ENCODE data around the gene RSU1.
"Not testable (repeated sequence)": the region's sequence is repeated elsewhere in the genome, so short reads cannot be mapped to it uniquely, and the experiment has no call there.

Gene RSU1

DNA sequence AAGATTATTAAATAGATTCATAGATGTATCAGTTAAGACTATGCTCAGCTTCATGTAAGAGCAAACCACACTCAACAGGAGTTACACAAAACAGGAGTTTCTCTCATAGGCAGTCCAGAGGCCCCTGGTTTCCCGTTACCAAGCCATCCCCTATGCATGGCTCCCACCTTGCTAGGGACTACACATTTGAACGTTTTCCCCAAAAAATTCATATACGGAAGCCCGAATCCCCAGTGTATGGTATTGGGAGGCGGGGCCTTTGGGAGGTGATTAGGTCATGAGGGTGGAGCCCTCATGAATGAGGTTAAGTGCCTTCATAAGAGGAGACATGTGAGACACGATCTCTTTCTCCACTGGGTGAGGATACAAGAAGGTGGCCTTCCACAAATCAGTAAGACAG lies 29.1 kb downstream of the RSU1 start:
- no peak for DNase-seq

DNA sequence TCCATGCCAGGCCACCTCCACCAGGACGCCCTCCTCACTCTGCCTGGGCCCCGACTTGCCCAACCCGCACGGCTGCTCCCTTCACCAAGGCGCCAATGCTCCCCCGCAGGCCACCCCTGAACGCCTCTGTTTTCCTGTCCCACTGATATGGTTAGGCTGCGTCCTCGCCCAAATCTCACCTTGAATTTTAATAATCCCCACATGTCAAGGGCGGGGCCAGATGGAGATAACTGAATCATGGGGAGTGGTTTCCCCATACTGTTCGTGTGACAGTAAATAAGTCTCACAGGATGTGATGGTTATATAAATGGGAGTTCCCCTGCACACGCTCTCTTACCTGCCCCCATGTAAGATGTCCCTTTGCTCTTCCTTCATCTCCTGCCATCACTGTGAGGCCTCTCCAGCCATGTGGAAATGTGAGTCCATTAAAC lies 29.8 kb downstream of the RSU1 start:
- no peak for DNase-seq

DNA sequence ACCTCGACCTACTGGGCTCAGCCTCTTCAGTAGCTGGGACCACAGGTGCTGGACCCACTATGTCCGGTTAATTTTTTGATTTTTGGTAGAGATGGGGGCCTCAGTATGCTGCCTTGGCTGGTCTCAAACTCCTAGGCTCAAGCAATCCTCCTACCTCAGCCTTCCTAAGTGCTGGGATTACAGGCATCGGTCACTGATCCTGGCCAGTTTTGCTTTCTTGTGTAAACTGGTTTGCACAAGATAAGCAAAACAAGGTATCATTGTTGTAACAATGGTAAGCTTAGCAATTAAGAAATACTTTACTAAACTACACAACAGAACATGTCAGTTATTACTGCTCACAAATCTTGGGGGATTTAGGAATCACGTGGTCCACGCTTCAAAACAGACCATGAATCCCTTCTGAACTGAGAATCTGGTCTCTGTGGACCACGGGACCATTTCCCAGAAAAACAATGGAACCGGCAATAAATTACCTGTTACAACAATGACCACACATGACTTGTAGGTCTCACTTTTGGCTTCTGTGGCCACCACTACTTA lies 36.8 kb downstream of the RSU1 start:
- no peak for DNase-seq

DNA sequence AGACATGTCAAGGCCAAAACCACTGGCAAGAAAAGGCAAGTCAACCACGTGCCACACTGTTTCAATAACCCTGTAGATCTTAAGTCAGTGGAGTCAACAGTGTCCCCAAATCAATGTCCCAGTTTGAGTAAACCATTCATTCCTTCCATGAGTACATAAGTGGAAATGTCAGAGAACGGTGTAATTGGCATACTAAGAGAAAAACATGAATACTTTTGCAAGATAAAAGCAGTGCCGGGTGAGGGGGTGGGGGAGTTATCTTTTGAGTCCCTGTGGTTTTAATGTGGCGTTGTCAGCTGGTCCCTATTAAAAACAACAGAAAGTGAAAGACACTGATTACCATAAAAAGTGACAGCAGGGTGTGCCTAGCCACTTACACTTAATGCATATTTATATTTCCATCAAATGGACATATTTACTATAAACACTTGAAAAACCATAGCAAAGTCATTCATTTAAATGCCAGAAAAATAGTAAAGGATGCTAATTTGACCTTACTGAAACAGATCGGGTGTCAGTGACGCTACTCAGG lies 37.8 kb downstream of the RSU1 start:
- DNase-seq: no peak

DNA sequence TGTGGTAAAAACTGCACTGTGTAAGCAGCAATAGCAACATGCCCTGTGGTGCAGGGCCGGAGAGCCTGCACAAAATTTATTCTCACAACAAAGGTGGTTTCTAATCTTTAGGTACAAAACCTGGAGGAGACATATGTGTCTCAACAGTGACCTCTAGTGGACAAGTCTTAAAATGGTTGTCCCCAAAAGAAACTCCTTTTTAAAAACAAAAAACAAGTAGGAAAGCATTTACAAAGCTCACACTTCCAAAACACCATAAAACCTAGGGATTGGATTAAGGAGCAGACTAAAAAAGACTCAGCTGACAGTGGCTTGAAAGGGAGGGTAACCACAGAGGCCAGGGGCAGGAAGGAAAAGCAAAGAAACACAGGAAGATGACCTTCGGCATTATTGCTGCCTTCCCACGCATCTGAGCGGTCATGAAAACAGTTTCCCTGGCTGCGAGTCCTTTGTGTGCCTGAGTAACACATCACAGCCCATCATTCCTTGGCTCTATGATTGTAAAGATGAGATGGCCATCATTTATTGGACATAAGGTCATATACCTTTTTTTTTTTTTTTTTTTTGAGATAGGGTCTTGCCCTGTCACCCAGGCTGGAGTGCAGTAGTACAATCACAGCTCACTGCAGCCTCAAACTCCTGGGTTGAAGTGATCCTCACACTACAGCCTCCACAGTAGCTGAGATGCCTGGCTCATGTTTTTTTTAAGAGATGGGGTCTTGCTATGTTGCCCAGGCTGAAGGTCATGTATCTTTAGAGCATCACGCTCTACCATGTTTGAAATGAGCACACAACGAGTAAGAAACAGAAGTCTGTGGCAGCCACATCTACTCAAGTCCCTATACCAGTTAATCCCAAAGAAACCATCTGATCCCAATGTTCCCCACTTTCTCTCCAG lies 39.5 kb downstream of the RSU1 start:
- no peak for DNase-seq

DNA sequence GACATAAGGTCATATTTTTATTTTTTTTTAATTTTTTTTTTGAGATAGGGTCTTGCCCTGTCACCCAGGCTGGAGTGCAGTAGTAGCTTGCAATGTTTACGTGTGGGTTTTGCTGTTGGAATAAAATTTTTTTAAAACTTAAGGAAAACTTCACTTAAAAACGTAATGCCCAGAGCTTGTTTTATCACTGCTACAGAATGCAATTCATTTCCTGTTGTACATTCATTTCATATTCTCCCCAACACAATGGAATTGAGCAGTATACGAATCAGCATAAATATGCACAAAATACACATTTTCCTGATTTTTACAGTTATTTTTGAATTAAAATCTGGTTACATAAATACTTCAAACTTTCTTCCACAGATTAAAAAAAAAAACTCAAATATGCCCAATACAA lies 40.3 kb downstream of the RSU1 start:
- no peak for DNase-seq

DNA sequence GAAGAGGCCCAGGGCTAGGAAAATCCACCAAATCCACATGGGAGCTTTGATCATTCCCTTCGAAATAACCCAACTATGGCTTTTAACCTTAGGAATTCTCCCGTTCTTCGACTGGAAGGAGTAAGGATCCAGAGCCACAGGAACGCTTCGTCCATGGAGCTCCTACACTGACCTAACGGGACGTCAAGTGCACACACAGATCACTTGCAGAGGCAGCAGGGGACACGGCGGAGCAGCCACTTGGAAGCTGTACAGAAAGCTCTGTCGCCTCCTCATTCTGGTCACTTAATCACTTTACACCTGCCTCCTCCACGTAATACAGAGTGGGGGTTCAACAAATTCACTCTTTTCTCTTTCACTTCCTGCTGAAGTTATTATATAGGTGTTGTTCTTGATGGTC lies 43.9 kb downstream of the RSU1 start:
- no peak for DNase-seq

DNA sequence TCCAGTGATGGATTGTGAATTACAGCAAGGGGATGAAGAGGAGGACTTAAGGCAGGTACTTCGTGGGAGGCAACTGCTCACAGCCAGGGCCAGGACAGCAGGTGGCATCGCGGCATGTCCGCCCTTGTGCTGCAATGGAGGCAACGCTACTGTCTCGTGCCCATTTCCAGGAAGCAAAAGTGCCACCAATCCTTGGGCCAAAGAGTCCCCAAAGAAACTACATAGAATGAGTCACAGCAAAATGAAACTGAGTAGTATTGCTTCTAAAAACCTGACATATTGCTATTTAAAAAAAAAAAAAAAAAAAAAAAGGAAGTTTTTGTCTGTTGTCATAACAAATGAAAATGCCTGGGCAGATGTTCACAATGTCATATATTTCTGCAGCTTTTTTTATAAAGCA lies 46.6 kb downstream of the RSU1 start:
- no peak for DNase-seq

DNA sequence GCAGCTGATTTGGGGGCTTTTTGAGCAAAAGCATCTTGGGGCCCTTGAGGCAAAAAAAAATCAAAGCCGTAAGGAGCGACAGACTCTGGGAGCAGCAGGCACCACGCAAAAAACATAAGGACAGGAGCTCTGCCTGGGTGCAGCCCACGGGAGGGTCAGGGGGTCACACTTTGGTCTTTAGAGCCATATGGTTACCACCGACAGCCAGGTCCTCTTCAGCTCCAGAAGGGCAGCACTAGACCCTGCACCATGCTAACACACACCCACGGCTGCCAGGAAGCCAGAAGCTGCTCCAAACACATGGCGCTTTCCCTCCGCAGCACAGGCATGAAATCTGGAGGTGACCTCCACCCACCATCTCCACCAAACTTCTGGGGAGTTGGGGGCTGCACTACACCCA lies 47.1 kb downstream of the RSU1 start:
- DNase-seq: peak in 8 of 56 donors; percentile 4 to 41 (median 13)

DNA sequence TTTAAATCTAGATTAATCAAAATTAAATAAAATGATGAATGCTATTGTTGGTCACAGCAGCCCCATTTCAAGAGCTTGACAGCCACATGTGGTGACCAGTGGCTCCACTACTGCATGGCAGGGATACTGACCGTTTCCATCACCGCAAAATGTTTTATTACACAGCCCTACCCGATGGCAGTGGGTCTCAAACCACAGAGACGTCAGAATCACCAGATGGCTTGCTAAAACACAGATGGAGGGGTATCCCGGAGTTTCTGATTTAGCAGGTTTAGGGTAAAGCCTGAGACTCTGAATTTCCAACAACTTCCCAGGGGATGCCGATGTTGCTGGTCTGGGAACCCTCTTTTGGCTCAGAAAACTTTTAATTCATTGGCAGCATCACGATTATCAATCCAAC lies 47.9 kb downstream of the RSU1 start:
- DNase-seq: no peak

DNA sequence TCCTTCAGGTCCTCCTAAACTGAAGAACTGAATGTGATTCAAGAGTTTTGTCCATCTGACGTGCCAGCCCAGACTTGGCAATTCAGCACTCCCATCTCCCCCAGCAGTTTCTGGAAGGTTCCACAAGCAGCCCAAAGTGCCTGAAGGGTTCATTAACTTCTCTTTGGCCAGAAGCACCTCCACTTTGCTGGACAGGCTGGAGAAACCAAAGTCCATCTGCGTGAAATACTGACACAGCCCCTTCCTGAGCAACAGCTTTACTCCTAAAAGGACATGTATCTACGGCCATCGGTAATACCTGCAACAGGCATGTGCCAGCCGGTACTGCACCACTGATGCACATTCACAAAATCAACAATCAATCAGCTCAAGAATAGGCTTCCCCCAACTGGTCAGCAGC lies 48.5 kb downstream of the RSU1 start:
- DNase-seq: no peak

DNA sequence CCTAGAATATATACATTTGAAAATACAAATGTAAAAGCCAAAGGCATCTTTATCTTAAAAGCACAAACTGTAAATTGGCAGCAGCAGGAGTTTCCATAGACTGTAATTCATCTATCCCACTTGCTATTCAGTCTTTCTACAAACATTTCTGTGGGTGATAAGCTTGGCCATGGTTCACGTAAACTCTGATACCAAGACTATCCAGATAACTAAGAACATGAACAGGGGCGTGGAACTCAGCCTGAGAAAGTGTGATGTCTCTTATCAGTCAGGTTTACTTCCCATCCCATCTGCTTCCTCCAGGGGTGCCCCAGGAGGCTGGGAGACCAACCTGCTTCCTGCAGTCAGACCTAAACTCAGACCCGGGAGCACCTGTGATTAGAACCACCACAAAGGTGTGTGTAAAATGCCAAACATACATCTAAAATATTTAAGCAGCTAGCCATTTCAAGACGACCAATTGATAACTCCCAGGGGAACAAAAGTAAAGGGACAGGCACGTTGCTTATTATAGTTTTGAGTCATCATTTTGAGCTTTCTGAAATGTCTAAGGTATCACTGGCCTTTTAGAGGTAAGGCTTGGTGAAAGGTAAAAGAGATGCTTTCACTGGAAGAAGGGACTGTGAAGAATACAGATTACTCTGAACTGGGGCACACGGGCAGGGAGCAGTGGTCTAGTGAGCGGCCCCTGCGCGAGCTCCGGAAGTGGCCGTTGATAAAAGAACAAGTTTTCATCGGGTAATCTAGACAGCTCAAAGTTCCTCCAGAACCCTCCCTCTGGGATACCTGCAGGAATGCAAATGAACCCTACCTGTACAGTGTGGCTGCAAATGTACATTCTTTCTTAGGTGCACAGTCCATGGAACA lies 51.5 kb downstream of the RSU1 start:
- DNase-seq: no peak

DNA sequence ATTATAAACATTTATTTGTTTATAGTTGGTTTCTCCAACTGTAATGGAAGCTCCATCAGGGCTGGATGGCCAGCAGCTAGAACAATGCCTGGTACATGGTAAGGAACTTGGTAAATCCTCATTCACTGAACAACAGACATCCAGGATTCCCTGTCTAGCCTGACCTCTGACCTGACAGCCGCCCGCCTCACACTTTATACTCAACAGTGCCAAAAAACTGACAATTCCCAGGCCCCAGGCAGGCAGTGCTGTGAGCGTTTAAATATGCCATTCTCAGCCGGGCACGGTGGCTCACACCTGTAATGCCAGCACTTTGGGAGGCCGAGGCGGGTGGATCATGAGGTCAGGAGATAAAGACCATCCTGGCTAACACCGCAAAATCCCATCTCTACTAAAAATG lies 55.9 kb downstream of the RSU1 start:
- no peak for DNase-seq

DNA sequence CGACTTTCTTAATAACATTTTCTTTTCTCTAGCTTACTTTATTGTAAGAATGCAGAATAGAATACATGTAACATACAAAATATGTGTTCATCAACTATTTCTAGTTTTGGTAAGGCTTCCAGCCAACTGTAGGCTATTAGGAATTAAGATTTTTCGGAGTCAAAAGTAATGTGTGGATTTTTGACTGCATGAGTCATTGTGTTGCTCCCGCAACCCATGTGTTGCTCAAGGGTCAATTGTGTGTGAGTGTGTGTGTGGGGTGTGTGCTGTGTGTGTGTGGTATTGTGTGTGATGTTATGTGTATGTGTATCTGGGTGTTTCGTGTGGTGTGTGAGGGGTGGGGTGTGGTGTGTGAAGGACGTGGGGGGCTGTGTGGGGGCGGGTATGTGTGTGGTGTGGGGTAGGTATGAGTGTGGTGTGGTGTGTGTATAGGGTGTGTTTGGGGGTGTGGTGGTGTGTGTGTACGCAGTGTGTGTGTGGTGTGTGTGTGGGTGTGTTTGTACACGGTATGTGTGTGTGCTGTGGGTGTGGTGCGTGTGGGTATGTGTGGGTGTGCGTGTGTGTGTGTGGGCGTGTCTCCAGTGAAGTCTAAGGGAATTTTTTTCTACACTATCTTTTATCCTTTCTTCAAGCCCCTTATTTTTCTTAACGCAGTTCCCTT lies 60.5 kb downstream of the RSU1 start:
- no peak for DNase-seq

DNA sequence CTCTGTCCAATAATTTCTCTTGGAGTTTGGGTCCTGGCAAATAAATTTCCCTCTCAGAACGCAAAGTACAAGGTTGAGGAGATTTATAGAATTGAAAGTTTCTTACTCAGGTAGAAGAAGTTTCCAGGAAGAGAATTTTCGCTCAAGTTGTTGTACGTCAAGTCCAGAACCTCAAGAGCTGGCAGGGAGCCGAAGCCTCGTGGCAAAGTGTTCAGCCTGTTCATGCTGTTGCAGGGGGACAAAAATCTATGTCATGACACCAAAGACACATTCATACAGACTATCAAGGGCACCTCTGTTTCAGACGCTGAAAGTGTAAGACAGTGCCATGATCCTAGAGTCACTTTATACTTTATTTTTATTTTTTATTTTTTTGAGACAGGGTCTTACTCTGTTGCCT lies 62.5 kb downstream of the RSU1 start:
- DNase-seq: no peak

DNA sequence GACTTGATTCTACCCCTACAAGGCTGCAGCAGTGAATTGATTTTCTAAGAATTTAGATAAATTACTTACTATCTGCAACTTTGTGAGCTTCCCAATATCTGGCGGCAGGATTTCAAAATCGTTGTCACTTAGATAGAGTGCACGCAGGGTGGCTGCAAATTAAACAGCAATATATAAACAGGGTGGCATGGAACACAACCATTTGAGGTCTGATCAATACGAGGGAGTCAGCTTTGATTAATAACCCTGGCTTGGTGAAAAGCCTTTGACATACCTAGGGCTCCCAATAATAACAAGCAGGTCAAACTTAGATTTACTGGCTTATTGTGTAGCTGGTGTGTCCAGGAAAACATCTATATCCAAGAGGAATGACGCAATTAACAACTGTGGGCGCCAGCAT lies 64.4 kb downstream of the RSU1 start:
- not testable (repeated sequence) for DNase-seq

DNA sequence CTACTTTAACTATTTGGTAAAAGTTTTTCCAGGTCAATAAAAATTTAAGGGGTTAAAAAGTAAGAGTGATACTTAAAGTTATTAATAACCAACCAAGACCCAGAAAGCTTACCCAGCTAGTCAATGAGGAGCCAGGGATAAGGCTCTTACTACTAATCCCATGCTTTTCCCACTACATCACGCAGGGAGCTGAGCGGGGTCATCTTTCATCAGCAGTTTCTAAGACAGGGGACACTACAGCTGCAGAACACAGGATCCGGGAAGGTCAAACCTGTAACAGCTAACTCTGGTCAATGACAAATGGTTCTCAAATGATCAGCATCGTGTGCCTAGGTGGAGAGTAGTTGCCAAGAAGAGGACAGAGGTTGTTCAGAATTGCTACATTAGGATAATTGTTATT lies 65.1 kb downstream of the RSU1 start:
- no peak for DNase-seq

DNA sequence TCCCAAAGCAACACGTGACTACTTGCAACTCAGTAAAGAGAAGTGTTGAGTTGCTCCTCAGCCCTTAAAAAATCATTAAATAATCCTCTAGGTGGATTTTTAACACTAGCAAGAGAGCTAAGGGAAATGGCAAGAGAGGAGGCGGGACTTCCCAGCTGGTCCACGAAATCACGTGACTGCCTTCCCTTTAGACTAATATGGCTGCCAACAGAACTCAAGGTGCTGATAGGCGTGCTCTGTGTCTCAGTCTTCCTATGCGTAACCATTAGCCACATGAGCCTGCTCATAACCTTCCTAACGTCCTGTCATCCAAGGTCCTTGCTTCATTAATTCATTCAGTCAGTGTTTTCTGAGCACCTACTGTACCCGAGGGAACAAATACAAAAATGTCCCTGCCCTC lies 66.0 kb downstream of the RSU1 start:
- DNase-seq: no peak

DNA sequence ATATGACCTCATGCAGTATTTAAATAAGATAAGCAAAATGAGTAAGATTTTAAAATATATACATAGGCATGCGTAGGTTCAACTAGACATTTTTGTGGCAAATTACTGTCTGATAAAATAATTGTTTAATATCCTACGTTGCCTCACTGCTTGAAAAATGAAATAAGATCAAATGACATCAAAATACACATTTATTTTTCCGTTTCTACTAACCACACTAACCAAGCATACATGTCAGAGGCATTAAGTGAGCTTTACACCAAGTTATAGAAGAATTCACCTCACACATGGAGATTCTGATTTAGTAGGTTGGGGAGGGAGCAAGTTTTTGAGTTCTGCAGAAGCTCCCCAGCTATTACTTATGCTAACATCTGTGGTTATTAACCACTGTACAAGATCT lies 66.8 kb downstream of the RSU1 start:
- DNase-seq: no peak

DNA sequence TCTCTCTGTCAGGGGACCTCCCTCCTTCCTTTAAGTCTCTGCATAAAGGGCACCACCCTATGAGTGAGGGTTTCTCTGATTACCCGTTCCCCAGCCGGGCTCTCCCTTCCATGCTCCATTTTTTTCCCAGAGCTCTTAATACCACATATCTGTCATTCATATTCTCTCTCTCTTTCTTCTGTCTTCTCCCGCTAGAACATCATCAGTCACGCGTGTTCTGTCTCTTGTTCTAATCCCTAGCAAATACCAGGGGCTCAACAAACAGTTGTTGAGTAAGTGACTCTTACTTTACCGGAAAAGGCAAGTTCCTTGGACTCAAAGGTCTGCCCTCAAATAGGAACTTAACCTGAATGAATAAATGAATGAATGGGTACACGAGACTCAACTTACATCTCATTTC lies 68.5 kb downstream of the RSU1 start:
- DNase-seq: no peak

DNA sequence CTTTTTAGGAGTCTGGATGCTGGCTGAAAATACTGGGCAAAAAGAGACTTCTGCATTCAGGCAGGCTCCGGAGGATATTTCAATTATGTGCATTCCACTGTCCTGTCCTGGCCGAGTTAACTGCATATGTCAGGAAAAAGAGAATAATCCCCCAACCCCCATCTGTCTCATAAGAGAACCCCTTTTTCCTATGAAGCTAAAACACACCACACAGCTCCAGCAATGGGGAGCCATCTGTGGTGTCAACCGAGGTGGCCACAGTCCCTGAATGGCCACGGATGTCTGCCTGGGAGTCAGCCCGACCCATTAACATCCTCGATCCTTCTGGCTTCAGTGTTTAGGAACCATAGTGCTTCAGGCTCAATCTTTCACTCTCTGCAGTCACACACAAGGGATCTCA lies 70.4 kb downstream of the RSU1 start:
- DNase-seq: no peak

DNA sequence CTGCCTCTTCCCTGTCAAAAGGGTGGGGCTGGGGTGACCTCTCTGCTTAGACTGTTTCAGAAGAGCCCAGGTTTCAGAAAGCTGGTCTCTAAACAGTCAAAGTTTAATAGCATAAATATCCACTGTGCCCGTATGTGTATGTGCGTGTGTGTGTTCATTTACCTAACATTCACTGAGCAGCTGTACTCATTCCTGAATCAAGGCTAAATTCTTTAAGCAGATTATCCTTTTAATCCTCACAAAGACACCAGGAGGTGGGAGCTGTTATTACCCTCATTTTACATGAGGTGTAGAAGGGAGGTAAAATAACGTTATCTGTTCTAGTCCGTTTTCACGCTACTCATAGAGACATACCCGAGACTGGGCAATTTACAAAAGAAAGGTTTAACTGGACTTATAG lies 72.2 kb downstream of the RSU1 start:
- no peak for DNase-seq
